Measurements from ENCODE around the gene SCAMP4.
A peak's percentile ranks its signal among the peaks of the same experiment; 100 is the strongest.

Gene SCAMP4

DNA sequence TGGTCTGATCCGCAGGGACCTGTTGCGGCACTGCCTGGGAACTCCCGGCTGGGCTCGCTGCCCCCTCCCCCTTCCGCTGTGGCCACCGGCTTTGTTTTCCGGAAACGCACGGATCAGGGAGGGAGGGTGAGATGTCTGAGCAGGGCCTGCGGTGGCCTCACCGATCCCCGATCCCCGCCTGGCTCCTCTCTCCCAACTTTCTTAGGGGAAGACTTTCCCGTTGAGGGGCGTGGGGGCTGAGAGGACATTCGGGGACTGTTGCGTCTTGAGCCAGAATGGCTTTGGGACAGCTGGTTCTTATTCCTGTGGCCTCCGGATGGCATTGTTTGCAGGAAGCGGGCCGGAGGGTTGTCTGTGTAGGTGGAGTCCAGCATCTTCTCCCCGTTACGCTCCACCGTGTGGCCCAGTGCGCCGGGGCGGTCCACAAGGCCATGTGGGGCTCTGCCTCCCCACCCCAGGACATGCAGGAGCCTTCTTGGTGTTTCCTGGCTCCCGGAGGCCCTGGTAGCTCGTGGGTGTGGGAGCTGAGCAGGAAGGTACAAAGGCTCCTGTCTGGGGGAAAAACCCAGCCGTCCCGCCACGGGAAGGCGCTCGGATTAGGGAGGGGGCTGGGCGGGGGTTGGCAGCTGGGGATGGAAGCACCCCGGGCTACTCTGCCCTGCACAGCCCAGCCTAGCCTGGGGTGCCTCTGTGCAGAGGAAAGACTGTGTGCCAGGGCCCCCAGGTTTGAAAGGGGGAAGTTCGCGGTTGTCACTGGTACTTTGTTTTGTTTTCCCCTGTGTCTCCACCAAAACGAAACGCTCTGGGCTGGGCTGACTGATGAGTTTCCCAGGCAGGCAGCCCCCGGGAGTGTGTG, 37.1 kb downstream of the SCAMP4 start:
- peak; percentile 53 for DNase-seq

DNA sequence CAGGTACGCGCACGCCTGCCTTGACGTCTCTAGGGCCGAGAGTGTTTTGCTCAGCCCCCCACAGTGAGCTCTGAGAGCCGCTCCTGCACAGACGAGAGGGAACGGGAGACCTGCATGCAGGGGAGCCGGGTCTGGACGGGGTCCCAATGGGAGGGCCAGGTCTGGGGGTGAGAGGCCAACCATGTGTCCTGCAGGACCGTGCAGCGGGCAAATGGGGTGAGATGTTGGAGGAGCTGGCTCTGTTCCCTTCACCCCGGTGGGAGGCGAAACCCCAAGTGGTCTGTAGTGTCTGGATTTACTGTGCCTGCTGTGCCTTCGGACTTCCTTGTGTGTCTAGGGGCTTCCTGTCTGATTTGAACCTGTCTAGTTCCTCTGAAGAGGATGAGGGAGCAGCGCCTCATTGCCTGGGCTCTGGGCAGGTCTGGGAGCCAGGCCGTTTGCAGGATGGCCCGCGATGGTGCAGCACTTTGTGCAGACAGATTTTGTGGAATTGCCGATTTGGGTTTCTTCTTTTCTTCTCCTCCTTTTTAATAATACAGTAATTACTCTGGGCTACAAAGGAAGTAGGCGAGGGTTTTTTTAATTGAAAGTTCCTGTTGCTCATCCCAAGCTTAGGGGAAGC, 37.8 kb downstream of the SCAMP4 start:
- no peak for DNase-seq

DNA sequence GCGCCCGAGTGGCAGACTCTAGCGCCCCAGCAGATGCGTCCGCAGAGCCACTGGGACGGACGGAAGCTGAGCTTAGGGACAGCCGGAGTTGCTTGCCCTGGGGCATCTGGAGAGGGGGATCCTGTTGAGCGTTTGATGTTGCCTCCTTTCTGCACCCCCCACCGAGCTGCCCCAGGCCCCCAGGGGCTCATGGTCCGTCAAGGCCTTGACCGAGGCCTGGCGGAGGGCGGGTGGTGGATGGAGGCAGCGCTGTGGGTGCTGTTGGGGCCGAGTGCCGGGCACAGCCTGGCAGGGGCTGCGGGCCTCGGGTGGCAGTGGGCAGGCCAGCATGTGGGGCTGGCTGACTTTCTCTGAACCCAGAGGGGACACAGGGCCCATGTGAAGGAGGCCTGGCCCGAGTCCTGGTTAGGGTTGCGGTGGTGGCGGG, 38.5 kb downstream of the SCAMP4 start:
- no peak for DNase-seq

DNA sequence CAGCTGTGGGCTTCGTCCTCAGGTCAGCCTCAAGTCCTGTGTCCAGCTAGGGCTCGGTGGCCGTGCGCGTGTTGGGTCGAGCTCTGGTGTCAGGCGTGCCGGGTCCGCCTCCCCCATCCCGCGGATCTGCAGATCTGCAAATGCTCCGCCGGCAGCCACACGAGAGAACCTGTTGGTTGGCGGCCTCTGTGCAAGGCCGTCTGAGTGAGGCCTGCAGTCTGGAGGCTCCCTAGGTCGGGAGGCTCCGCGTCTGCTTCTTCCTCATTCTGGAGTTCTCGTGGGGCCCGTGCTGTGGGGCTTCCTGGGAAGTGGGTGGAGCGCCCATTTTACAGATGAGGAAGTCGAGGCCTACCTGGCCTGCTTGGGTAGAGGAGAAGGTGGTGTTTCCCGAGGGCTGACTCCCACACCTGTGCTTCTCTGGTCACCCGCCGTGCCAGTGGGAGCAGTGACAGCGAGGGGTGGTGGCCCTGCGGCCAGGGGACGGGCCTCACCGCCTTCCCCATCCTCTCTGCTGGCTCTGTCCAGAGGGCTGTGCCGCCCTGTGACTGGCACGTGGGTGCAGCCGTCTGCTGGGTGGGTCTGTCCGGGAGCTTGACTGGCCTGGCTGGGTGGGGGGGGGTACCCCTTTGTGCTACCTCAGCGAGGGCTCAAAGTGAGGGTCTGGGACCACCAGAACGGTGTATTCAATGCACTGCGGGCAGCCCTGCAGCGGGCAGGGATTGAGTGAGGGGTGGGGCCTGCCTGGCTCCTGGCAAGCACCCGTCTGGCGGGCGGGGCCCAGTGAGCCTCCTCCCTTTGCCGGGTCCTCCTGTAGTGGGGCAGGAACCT, 39.1 kb downstream of the SCAMP4 start:
- DNase-seq: no peak

DNA sequence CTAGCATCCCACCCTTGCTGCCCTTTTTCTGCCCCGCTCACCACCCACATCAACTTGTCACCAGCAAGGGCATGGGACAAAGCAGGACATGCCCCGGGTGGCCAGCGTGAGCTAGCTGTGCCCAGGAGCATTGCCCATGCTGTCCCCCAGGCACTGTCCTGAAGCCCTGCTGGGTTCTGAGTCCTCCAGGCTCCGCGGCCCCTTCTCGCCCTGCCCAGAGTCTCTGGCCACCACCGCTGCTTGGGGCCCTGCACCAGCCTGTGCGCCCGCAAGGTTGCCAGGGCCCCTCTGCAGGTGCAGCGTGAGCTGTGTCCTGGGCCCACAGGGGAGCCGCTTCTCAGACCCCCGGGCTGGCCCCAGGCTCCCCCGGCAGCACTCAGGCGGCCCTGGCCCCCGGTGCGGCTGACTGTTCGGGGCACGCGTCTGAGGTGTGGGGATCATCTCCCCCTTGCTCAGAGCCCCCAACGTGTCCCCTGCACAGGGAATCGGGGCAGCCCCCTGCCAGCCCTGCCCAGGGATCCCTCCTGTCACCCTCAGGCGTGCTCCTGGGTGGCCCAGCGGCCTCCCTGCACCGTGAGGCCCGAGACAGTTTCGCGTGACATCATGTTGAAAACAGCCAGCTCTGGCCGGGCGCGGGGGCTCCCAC, 39.8 kb downstream of the SCAMP4 start:
- DNase-seq: no peak

DNA sequence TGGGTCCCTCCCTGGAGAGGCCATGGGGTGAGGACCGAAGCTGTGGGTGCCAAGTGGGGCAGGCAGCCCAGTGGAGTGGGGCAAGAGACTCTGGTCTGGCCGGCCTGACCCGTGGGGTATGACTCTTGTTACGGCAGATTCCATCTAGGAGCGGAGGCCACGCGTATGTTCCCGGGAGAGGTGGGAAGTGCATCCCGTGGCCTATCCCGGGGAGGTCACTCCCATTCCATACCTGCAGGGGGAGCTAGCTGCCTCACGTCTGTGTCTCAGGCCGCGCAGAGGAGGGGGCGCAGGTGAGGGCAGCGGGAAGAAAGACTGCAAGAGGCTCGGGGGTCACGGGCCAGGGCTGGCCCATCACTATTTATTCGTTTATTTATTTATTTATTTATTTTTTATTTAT, 40.7 kb downstream of the SCAMP4 start:
- no peak for DNase-seq

DNA sequence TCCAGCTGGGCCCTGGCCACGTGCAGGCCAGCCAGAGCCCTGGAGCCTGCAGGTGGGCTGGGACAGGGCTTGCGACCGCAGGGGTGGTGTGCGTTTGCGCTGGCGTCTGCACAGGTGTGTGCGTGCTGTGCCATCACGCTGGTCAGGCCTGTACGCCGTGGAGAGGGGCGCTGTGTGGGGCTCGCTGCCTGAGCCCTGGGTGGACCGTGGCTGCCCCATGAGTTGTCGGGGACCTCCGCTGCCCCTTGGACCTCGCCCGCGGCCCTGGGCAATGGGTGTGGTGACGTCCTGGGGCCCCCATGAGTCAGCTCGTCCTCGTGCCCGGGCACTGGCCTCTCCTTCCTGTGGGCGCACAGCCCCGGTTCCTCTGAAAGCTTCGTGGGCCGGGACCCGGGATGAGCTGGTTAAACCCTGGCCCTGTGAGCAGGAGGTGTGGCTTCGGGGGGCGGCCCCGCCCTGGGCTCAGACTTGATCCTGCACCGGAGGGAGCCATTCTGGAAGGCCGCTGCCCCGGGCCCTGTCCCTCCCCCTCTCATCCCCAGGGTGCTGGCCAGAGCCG, 42.5 kb downstream of the SCAMP4 start:
- DNase-seq: no peak

DNA sequence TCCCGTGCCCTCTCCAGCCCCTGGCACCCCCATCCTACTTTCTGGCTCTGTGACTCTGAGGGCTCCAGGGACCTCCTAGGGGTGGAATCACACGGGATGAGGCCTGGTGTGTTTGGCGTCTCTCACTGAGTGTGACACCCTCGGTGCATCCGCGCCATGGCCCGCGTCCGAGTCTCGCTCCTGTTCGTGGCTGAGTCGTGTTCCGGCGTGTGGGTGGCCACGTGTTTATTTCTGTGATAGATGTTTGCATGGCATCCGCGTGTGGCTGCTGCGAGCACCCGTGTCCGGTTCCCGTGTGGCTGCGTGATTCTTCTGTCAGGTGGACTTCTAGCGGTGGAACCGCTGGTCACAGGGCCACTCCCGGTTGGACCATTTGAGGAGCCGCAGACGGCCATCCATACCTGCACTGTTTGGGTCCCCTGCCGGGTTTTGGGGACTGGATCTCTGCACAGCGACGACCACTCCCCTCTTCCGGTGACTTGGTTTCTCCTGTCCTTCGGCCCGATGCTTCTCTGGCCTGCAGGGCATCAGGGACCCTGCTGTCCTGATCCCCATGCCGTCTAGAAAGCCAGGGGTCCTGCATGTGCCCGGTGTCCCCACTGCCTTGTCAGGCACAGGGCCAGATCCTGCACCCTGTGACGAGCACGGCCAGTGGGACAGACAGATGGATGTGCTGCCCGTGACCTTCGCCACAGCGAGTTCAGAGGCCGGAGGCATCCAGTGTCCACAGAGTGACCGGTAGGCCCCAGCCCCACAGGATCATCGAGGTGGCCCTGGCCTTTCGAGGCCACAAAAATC, 44.3 kb downstream of the SCAMP4 start:
- DNase-seq: no peak

DNA sequence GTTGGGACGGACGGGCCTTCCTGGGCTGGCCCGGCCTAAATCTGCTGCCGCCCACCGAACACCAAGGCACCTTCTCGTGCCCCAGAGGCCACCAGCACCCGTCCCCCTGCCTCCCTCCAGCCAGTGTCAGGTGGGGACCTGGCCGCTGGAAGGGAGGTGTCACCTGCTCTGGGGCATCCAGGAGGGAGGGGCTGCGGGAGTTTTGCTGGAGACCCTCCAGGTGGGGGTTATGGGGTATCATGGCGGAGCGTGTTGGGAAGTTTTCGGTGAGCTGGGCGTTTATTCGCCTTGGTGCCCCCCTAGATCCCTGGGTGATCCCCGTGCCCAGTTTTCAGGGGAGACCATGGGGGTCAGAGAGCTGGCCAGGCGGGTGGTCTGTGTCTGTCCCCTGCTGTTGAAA, 45.4 kb downstream of the SCAMP4 start:
- DNase-seq: no peak

DNA sequence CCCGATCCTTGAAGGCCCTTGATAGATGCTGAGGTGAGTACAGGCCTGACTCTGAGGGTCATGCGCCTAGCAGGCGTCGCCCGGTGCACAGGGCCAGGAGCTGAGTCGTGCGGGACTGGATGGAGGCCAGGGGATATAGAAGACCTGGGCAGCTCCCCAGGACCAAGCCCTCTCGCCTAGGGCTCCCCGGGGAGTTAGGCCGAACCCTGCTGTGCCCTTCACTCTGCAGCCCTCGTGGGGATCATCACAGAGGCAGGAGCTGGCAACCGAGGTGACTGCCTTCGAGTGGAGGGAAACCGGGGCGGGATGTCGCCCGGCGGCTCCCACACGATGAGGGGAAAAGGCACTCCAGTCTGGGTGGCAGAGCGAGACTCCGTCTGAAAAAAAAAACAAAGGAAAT, 47.4 kb downstream of the SCAMP4 start:
- no peak for DNase-seq

DNA sequence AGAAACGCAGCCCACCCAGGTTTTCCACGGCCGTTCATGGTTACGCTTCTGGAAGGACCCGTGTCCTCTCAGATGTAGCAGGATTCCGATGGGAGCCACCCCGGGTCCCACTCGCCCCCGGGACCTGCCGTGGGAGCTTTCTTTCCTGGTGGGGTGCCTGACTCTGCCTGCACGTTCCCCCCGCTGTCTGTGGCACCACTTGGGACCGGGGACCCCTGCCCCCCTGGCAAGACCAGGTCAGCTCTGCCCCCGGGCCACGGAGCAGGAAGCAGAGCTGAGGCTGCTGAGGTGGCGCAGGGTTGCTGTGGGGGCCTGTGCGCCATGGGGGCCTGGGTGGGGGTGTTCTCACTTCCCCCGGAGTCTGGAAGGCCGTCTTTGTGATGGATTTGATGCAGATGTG, 47.8 kb downstream of the SCAMP4 start:
- no peak for DNase-seq

DNA sequence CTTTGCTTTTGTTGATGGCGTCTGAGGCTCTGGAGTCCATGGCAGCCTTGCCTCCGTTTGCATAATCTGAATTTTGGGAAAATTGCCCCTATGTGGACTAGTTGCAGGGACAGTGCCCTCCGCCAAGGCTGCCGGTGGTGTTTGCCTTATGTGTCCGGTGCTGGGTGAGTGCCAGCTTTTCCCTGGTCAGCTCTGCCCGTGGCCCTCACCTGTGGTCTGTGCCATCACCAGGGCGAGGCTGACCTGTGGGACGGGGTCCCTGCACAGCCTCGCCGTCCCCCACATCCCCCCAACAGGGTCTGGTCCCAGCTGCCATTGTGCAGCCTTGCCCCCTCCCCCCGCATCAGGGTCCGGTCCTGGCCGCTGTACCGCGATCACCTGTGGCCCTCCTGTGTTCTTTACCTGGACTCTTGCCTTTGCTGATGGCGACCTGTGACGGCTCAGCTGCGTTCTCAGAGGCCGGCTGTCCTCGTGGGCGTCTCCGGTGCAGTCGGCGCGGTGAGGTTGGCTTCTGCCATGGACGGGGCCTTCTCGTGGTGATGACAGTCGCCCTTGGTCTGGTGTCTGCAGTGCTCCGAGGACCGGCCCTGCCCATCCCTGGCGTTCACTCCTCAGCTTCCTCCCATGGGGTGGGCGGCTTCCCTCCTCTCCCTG, 48.4 kb downstream of the SCAMP4 start:
- DNase-seq: no peak

DNA sequence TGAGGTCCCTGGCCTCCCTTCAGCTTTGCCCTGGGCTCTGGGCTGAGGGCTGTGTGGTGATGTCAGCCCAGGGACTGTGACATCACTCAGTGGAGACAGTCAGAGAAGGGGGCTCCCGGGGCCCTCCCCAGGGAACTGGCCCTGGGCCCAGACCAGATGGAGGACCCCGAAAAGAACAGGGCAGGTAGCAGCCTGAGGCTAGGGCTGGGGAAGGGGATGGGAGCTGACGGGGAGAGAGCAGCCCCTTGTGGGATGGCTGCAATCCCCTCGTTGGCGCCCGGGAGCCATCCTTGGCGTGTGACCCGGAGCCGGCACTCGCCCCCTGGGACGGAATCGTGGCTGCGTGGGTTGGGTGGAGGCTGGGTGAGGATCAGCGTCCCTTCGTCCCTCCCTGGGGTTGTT, 49.3 kb downstream of the SCAMP4 start:
- no peak for DNase-seq

DNA sequence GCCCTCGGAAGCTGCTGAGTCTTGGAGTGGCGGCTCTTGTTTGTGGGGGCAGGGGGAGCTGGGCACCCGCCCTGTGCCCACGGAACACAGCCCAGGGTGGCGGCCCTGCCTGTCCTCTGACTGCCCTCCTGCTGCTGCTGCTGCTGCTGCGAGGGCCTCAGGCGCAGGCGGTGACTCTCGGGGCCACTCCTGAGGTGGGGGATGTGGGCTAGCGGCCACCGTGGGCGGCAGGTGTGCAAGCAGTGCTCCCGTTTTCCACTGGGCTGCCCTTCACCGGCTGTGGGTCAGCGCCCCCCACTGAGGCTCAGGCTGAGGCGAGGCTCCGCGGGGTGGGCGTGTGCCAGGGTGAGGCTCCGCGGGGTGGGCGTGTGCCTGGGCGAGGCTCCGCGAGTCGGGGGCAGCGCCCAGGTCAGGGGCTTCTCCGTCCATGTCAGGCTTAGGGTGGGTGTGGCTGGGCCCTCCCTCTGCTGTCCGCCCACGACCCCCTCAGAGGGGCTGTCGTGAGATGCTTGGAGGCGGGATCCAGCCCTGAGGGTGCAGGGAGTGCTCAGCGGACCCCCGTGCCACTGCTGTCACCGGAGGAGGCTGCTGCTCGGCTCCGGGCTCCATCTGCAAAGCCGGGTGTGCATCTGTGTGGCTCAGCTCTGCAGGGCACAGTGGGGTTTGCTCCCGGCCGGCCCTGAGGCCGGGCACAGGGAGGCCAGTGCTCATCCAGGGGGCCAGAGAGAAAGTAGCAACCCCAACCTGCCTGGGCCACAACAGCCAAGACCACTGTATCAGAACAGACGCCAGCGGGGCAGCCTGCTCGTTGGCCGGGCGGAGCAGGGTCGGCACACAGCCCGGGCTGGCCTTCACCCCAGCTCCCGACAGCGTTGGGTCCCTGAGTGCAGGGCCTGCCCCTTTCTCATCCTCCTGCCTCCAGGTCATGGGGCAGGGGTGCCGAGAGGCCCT, 50.2 kb downstream of the SCAMP4 start:
- no peak for DNase-seq

DNA sequence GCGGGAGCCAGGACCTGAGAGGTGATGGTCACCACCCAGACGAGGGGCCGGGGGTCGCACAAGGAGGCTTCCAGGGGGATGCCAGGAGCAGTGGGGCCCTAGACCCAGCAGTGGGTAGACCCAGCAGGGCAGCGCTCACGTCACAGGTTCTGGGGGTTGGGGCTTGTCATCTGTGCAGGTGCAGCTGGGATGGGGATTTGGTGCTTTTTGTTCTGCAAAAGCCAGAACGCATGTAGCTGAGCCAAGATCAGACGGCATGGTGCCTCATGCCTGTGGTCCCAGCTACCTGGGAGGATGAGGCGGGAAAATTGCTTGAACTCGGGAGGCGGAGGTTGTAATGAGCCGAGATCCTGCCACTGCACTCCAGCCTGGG, 50.9 kb downstream of the SCAMP4 start:
- DNase-seq: no peak

DNA sequence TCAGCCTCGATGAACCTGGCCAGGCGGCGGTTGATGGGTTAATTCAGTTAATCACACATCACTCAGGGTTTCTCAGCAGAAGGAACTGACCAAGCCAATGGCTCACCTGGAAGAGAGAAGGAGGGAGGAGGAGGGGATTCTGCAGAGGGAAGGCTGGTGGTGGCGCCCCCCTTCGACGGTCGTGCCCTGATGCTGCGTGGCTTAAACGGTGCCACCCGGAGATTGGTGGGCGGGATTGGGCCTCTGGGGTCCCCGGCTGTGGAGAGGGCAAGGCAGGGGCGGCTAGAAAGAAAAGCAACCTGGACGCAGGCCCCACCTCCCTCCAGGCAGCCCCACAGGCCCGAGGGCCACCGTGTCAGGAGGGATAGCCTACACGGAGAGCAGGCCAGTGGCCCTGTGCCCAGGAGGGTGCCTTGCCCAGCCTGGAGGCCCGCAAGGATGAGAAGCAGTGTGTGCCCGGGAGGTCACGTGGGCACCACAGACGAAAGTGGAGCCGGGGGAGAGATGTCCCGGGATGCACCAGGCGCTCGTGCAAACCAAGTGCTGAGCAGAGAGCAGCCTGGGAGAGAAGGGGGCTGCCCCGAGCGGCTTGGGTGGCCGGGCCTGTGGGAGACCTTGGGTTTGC, 51.8 kb downstream of the SCAMP4 start:
- no peak for DNase-seq

DNA sequence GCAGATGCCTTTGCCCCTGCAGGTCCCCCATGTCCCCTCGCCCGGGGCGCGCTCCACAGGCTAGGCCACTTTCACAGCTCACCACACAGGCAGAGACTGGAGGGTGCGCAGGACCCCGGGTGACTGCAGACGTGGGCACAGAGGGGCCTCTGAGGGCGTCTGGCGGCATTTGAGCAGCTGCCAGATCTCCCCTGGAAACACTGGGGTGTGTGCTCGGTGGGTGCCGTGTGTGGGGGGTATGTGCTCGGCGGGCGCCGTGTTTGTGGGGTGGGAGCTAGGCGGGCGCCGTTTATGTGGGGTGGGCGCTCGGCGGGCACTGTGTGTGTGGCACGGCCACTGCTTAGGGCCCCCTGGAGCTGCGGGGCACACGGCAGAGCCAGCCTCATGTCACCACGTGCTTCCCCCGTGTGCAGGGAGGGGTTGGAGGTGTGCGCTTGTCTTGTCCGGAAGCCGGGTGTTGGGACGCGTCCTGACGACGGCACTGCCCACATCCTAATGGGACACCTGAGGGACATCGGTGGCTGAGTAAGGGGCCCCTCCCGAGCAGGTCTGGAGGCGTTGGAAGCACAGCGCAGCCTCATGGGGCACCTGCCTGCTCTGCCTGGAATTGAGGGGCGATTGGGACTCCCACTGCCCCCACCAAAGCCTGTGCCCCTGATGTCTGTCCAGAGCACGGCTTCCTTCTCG, 52.5 kb downstream of the SCAMP4 start:
- no peak for DNase-seq

DNA sequence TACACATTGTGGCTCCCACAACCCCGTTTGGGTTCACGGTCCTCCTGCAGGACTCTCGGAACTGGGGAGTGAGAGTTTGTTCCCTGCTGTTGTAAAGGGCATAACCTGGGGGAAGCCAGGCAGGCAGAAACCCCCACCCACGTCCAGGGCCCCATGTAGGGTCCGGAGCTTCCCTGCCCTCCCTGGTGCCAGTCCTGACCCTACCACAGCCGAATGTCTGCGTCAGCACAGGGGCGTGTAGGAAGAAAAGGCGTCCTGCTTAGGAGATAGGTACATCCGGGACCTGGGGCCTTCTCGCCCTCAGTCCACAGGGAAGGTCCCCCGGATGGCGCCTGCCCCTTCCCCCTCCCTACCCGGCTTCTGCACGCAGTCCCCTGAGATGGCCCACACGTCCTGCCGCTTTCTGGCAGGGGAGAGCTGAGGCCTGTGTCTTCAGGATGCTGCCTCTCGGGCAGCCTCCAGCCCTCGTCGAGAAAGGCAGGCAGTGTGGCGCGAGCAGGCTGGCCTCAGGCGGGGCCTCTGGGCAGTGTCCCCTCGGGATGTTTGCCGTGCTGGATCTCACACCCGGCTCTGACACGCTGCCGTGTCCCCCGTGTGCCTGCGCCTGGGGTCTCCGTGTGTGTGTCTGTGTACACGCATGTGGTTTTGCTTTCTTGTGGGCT, 54.9 kb downstream of the SCAMP4 start:
- DNase-seq: no peak
